IPS-NIHi11 (cell line): ENCODE results near the gene TCAIM.

ENCODE experiments used
- DNase-seq: peaks from one replicate; pipeline ENCODE4 v3.0.0; 2012; ENCODE audit warnings: mixed read lengths, low spot score

The TCAIM gene

DNA sequence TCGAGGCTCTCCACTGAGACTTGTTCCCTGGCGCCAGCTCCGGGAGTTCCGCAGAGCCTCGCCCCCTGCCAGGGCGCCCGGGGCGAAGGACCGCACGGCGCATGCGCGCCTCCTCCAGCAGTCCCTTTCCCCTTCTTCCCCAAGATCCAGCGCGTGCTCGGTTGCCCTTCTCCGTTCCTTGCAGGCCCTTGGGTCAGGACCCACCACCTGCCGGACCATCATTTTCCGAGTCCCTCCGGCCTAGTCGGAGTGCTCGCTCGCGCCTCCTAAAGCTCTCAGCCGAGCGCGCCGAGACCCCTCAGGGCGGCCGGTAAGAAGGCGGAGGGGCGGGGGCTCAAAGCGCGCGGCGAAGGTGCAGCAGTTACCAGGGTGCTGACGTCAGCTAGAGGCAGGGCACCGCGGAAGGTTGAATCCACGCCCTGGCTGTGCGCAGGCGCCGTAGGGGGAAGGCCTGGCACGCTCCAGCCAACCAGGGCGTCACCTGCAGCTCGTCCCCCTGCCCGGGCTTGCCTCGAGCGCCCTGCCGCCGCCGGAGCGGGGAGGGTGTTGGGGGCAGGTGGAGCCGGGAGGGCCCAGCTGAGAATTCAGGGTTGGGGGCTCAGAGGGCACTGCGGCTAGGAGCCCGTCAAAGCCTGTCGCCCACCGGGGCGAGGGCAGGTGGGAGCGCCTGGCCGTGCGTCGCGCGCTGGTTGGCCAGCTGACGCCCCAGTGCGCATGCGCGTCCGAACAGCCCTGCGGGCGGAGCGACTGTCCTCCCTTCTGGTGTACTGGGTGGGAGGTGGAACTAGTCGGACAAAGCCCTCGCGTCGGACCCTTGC is at the start of gene TCAIM:
Gene TCAIM, plus strand, starts transcription at position 757 of the 818 bp plus-strand sequence. CDS start 16,017 bp downstream, outside the sequence.
- DNase-seq = peak; percentile 97

DNA sequence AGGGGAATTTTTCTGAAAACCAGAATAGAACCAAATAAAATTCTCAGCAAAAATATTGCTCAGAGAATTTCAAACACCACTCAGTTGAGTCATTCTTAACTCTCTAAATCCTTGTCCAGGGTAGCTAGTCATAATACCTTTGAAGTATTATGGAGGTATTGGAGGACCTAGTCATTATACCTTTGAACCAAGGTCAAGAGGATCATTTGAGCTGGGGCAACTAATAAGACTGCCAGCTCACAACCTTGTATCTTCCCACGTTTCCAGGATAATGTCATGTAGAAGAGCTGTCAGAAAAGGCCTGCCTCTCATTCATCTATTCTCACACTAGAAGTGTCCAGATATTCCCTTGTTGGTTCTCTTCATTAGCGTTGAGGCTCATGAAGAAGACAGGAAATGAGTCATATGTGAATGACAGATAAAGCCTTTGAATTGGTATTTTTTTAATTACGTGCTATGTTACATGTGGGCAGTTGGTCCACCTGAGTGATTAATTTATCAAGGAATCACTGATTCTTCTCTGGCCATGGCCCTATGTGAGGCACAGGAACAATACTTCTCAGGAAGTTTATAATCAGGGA is 48.6 kb upstream of the TCAIM start:
- no peak for DNase-seq

GRCh38 chr3:44292276-44292675 is 46.3 kb upstream of the TCAIM start:
- no peak for DNase-seq

GRCh38 chr3:44292947-44293346 is 45.6 kb upstream of the TCAIM start:
- no peak for DNase-seq

GRCh38 chr3:44297255-44297654 is 41.3 kb upstream of the TCAIM start:
- DNase-seq = no peak

GRCh38 chr3:44301746-44302145 is 36.8 kb upstream of the TCAIM start:
- DNase-seq = no peak

DNA sequence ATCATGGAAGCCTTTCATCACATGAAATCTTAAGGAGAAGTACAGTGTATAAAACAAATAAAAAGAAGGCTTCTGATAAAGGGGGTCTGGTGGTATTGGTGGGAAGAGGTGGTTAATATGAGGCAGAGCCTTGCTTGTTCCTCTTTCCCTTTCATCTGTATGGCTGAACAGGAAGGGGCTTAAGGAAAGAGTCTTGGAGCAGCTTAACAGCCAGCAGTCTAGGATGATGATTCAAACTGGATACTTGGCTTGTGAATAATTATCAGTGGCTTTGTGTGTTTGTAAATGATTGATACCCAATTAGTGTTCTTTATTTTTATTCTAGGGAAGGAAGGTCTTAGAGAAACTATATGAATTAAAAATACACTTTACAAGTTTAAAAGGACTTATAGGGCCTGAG is 29.1 kb upstream of the TCAIM start:
- DNase-seq = no peak

DNA sequence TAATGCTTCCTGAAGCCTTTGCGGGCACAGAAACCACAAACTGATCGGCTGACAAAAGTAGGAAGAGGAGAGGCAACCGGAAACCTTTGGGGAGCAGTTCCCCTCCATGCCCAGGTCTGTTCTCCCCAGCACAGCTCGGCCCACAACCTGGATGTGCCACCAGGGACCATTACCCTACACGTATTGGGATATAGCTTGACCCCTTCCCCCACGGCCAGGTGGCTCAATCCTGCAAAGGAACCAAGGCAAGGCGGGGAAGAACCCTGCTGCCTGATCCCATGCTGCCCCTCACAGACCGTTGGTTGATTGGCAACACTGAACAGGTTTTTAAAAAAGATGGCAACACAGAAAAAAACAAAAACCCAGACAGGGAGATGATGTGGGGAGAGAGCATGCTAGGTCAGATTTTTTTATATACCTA is 19.7 kb upstream of the TCAIM start:
- DNase-seq = peak; percentile 57

- DNase-seq = no peak
Measured at GRCh38 chr3:44321335-44321734, 17.2 kb upstream of the TCAIM start.

GRCh38 chr3:44323341-44323955 is 15.1 kb upstream of the TCAIM start:
- peak; percentile 27 for DNase-seq

DNA sequence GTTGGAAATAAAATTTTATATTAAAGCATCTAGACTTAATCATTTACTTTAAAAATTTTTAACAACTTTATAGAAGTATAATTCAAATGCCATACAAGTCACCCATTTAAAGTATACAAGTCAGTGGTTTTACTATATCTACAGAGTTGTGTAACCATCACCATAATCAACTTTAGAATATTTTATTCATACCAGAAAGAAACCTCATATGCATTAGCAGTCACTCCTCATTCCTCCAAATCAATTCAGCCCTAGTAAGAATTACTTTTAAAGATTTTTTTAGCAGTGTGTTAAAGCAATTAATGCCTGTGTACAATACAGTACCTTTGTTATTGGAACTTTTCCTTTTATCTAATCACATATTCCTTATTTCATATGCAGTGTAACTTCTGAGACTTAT is 14.0 kb upstream of the TCAIM start:
- DNase-seq = no peak

DNA sequence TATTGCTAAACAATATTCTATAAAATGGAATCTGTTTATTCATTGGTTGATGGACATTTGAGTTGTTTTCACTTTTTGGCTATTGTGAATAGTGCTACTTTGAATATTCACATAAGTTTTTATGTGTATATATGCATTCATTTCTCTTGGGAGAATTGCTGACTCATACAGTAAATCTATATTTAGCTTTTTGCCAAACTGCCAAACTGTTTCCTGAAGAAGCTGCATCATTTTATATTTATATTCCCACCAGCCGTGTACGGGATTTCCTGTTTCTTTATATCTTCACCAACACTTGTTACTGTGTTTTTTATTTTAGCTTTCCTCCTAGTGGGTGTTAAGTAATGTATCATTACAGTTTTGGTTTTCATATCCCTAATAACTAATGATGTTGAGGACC is 12.5 kb upstream of the TCAIM start:
- DNase-seq = no peak

DNA sequence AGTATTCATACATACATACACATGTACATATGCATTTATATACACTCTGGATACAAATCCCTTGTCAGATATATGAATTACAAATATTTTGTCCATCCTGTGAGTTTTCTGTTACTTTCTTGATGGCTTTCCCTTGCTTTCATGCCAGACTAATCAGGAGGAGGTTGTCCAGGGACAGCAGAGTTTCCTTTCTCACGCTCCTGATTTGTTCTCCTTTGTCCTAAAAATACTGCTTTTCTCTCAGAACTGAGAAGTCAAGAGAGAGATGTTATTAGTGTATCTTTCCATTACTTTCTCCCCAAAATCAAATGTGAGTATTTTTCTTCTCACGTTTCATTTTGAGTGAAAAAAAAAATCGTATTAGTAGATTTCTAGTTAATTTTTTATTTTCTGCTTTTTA is 12.1 kb upstream of the TCAIM start:
- DNase-seq = no peak

DNA sequence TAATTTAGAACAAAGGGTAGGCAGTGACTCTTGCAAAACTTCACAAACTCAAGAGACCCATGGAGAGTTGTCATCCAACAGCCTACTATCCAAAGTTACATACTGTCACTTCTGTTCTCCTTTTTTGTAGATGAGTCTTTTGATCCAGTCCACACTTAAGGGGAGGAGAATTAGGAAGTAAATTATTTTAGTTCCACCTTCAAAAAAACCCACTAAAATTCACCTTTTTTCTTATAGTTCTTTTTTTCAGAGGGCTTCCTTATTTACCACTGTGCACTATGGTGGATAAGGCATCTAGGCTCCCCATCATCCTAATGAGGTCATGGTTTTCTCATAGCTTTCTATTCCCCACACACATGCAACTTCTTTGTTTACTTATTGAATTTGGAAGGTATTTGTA is 8.6 kb upstream of the TCAIM start:
- DNase-seq = no peak

- no peak for DNase-seq
Measured at GRCh38 chr3:44330444-44330843, 8.1 kb upstream of the TCAIM start.

GRCh38 chr3:44334326-44334725 is 4.2 kb upstream of the TCAIM start:
- no peak for DNase-seq

- peak; percentile 11 for DNase-seq
Measured at GRCh38 chr3:44337248-44337785, 1.2 kb upstream of the TCAIM start.

DNA sequence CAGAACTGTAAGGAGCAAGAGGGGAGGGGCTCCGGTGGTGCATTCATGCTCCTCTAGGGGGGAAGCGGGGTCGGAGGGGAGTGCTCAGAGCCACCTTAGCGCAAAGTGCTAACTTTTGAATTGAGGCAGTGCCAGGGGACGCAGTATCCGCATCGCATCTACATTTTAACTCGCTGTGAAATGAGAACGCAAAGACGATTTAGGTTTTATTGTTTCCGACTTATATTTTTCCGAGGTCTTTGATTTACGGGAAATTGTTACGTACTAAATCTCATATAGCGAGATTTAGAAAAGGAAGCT is 212 bp downstream of the TCAIM start:
- DNase-seq = no peak

- DNase-seq = no peak
Measured at GRCh38 chr3:44339181-44340057, 853 bp downstream of the TCAIM start.

DNA sequence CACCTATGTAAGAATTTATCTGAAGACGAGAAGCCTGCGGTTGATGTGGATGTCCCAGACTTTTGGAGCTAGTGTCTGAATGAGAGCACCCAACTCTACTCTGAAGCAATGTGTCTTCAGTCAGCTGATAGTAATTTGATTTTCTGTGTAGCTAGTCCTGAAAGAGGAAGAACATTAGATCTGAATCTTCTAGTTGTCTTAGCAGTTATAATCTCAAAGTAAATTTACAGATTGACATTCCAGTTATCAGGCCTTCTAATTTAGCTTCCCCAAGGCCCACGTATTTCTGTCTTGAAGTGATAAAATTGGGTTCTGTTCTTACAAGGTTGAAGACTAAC is 1.5 kb downstream of the TCAIM start:
- no peak for DNase-seq

GRCh38 chr3:44342176-44342790 is 3.7 kb downstream of the TCAIM start:
- no peak for DNase-seq

DNA sequence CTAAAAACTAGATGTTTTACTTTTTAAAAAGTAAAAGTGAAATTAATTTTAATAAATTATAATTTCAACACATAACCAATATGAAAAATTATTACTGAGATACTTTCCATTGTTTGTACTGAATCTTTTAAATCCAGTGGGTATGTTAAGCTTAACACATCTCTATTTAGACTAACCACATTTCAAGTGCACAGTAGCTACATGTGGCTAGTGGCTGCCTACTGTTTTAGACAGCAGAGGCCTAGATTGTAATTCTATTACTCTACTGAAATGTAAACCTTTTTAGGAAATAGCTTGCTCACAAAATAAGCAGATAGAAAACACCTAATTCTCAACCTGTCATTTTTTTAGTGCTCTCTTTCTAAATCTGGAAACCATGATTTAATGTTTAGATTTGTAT is 4.9 kb downstream of the TCAIM start:
- DNase-seq = no peak
